ENCODE results near the gene TMBIM1.
"Not testable (repeated sequence)": the region's sequence is repeated elsewhere in the genome, so short reads cannot be mapped to it uniquely, and the experiment has no call there.

Gene TMBIM1

DNA sequence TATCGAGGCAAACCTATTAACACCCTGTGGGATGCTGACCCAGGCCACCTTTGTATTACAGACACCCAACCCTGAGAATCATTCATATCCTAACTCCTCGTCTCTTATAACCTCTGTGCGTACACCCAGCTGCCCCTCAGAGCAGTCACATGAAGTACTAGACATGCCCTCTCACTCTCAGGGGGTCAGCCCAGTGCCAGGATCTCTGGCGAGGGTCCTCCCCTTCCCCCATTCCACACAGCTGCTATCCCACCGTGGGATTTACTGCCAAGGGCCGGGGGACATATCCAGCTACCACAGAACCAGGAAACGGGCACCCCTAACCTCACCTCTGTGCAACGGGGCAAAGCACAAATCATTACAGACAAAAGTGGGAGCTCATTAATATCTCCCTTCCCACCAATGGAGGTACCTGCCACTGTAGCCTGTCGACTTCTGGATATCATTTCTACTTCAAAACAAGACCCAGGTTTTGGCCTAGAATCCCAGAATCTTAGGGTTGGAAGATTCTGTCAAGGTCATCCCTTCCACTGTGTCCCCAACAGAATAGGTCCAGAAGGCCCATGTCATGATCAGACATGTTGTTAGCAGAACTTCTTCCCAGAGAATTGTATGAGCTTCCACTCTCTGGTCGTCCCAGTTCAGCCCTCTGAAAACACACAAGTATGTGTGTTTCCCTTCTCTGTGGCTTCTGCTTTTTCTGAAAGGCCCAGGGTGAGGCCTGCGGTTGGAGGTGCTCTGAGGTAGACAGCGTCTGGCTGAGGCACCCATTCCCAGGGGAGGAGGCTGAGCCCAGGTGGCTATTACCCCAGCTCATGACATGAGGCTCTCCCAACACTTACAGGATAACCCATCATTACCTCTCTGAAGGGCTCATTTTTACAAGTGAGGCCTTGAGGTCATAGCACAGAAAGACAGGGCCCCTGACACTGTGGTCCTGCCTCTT is 1.7 kb downstream of the TMBIM1 start:
- no peak for DNase-seq

DNA sequence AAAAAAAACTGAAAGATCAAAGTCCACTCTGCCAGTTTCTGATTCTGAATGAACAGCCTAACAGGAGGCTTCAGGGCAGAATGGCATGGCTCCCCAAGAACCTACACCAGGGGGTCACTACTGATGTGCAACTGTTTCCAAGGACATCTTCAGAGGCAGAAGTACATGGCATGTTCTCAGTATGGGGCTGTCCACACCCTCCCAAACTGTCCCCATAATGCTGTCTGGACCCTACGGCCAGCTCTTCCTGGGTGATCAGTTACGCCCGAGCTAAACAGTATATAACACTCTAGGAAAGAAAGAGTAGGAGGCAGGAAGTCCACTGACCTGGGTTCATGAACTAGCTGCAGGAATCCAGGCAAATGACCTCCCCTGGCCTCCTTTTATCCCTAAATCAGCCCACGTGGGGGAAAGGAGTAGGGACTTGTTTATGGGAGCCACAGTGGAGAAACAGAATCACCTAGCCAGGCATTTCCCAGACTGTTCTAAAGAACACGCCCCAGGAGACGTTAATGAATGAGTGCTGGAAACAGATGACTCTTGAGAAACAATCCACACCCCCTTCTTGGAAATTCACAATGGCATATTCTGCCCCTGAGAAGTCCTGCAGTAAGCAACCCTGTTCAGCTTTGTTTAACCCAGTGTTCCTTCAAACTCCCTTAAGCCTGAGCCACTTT is 2.5 kb downstream of the TMBIM1 start:
- no peak for DNase-seq

DNA sequence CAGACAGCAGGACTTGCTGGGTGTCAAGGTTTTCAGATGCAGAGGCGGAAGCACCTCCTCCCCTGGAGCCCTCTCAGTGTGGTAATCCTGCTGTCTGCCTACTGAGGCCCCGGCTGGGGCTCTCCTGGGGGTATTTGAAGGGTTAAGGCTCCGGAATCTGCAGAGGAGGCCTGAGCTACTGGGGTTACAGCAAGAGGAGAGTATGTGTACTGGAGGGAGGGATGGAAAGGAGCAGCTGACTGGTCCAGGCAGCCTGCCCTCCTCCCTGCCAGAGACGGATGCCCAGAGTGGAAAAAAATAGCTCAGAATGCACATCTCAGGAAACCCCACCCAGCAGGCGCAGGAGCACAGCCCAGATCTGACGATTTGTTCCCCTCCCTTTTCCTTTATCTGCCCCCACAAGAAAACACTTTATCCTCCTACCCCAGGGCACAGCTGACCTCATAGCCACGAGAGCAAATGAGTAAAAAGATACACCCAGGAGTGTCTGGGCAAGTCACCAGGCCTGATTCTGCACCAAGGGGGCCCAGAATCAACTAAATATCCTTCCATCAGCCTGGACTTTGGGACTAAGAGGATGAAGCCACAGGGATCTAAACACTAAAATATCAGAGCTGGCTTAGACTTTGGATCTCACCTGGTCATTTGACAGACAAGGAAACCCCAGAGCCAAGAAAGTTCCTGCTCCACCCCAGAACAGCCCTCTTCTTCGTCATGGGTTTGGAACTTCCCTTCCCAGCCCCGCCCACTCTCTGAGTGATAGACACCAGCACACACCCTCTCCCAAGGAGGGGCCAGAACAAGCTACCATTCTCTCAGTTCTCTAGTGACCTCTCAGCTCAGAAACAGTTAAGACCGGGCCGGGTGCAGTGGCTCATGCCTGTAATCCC is 5.5 kb downstream of the TMBIM1 start:
- no peak for DNase-seq

DNA sequence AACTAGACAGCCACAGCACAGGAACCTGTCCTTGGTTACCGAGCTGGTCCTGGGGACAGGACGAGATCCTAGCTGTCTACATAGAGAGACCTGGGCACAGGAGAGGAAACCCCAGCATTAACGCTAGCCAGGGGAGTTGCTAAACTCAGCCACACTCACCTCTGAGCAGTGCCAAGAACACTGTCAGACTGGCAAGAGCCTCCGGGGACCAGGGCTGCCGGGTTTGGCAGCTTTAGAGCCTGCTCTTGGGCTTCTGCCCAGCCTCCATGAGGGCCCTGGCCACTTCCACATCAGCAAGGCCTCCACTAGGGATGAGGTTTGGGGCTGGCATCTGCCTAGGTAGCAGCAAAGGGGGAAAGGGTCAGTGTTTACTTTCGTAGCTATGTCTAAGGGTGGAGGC is 6.7 kb downstream of the TMBIM1 start:
- peak; percentile 26 for DNase-seq

DNA sequence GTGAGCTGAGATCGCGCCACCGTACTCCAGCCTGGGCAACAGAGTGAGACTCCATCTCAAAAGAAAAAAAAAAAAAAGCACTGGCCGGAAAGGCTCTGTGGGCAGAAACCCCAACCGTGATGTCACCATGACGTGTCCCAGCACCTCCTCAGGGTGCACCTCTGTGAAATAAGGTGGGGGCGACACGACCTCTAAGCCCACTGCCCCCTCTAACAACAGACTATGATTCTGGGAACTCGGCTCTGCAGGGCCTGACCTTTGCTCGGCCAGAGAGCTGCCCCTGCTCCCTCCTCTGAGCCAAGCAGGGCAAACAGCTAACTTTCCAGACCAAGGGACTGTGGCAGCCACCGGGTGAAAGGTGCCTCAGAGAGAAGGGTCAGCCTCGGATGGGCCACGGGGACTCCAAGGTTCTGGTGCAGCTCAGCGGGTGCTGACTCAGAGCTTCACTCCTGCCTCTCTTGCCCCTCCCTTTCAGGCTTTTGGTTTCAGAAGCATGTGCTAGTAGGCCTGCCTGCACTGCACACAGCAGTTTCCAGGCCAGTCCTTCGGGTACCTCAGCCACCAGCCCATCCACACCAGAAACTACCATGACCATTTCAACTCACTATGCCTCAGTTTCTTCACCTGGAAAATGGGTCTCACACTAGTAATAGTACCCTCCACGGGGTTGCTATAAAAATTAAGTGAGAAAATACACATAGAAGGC is 8.0 kb downstream of the TMBIM1 start:
- DNase-seq, result no peak

DNA sequence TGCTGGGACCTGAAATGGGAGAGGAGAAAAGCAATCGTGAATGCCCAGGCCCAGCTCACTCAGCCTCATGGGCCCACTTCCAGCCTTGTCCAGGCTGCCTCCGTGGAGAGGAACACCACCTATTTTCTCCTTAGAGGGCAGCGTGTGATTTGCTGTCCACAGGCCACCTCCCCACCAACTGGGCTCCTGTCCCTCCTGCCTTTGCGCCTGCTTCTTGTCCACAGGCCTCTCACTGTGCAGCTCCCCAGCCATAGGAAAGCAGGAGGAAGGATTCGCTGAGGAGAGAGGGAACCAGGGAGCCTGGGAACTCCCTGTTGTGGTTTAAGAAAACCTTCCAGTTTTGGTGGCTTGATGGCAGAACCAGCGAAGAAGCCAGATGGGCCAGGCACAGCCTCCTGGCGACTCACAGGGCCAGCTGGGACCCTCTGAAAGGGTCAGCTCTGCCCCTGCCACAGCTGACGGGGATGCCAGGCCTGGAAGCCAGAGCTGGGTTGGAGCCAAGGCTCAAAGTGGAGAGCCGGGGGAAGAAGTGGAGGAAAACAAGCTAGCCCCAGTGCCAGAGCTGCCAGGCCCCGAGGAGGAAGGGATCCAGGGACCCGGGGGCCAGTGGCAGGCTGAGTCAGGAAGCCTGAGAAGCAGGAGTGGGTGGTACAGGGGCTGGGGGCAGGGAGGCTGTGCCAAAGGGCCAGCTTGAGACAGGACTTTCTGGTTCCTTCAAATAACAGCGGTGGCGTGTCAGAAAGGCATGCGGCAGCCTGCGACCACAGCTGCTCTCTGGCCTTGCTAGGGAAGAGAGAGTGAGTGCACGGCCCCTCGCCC is 9.9 kb downstream of the TMBIM1 start:
- no peak for DNase-seq

DNA sequence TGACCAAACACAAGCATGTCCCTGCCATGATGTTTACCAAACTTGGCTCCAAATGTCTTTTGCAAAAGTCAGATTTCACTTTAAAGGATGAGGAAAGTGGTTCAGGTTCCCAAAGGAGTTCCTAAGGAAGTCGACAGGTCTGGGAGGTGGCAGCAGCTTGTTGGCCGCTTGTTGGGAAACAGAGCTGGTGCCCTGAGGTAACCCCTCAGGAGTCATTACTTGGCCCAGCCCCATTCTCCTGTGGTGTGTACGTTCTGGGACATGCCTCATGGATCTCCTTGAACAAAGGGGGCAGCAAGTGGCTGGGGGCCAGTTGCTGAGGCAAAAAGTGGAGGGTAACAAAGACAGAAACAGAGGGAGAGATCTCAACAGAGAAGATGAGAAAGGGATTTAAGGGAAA is 10.9 kb downstream of the TMBIM1 start:
- no peak for DNase-seq

DNA sequence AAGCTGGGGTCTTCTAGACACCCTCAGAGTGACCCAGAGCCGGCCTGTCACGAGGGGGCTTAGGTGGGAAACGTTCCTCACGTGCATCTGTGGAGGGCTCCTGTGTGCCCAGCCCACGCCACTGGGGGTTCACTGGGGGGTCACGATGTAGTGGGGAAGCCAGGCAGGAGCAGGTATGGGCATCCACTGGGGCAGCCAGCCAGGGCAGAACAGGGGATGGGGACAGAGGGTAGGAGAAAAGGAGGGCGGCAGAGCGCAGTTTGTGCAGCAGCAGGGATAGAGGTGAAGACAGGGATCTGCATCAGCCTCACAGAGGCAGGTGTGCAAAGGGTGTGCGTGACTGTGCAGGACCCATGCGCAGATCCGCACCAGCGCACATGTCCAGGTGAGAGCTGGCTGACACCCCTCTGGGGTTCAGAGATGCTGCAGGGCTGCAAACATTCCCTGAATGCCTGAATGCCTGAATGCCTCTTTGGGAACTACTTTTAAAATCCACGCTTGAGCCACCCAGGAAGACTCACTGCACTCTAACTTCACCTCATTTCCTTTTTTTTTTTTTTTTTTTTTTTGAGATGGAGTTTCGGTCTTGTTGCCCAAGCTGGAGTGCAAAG is 11.9 kb downstream of the TMBIM1 start:
- no peak for DNase-seq

DNA sequence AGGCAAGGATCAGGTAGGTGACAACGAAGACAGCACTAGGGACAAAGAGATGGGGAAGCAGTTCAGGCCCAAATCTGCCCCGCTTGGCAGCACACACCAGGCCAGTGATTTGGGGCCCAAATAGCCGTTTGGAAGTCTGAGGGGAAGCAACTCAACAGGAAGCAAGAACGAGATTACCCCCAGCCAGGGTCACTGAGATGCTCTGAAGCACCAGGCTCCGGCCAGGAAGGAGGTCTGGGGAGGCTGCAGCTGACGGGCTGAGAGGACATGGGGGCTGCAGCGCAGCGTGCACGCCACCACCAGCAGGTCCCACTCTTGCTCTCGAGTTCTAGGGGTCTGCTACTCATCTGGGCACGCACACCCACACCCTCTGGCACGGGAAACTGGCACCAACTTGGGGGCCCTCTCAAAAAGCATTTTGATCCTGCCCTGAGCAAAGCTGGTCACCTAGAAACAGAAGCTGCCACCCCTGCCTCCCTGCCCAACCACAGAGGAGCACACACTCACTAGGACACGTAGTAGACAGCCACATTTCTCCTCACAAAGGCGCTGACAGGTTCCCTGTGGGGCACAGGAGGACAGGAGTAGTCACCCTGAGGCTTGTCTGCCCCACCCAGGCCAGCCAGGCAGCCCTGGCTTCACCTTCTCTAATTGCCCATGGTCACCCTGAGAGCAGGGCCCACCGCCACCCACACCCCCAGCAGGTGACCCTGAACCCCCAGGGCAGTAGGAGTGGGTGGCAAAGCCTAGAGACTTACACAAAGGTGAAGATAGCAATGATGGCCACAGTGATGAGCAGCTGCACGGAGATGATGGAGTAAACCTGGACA is 13.6 kb downstream of the TMBIM1 start:
- no peak for DNase-seq

DNA sequence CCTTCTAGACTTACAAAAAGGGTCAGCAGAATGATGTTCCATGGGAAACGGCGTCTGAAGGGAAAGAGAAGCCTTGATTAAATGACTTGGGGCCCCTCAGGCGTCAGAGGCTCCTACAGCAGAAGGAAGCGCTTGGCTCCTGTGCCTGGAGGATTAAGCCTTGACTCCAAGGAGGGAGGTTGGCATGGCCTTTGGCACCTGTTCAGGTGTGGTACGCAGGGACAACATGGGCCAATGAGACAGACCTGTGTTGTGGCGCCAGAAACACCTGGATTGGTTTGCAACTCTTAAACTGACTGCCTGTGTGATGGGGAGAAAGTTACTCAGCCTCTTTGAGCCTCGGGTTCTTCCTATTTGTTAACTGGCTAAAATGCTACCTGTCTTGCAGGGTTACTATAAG is 14.4 kb downstream of the TMBIM1 start:
- no peak for DNase-seq

DNA sequence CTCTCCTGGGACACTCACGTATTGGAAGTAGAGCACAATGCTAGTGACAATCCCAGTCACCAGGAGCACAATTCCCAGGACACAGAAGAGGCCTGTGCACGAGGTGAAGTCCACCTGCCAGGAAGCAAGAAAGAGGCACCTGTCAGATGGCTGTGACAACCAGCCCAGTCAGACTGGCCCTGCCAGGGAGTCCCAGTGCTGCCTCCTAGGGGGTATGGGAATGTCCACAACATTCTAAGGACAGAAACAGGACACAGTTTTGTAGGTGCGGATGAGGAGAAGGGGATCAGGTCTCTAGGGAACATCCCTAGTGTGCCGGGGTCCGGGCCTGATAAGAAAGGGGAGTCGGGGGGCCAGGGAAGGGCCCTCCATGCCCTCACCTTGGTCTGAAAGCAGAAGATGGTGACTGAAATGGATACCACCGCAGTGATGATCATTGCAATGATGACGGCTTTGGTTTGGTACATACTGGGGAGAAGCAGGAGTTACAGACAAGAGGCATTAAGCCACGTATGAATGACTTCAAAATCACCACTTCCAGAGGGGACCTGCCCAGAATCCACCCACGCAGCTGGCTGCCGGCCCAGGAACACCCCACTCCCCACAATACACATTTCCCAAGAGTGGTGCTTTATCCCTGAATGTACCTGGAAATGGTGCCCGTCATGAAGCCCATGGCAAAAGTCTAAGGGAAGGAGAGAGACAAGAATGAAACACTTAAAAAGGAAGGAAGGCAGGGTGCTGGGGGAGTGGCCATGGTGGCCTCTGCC is 15.1 kb downstream of the TMBIM1 start:
- no peak for DNase-seq

DNA sequence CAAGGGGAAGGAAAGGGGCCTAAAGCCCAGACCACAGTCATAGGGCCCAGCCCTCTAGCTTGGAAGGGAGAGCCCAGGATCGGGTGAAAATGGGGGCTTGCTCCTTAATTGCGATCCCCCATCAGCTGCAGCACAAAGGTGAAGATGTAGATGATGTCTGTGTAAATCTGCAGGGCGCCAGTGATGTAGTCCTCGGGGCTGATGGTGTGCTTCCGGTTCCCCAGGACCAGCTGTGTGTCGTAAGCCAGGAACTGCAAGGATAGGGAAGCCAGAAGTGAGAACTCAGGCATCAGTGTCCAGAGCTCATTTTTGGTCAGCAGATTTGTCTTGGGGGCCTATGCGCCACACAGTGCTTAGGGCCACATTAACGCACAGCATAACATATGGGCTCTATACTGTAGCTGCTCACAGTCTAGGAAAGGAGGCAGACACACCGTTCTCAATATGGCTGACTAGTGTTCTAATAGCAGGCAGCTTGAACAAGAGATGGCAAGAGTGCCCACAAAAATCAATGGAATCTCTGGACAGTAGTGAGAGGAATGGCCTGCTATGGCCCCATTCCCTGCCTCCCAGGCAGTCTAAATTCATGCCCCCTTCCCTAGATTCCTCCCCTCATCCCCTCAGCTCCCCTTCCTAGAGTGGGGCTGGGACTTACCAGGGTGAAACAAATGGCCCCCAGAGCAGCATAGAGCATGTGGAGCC is 16.8 kb downstream of the TMBIM1 start:
- no peak for DNase-seq

DNA sequence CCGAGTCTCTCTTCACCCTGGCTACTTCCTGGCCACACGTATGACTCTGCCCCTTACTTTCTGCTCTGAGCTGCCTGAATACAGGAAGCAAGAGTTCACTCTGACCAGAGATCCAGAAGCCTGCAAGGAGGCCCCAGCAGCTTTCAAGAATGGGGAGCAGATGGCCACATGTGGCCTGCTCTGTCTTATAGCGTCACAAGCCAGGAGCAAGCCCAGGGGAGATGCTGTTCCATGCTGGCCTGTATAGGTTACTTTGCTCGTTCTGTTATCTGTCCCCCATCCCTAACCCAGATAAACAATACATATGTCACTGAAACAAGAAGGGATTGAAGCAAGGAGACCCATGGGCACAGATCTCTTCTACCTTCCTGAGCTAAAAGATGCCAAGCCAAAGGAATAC is 17.7 kb downstream of the TMBIM1 start:
- DNase-seq, result no peak

DNA sequence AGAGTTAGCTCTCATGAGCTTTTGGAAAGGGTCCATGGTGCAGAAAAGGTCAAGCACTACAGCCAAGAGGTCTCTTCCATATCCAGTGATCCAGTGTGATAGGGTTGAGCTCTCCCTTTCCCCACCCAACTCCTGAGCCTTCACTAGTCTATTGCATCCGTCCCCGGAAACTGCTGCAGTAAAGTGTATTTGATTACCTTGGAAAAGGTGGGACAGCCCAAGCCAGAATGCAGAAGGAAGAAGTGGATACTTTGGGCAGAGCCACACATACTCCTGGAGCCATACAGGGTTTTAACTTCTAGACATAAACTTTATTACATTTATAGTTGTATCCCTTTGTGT is 18.4 kb downstream of the TMBIM1 start:
- no peak for DNase-seq

DNA sequence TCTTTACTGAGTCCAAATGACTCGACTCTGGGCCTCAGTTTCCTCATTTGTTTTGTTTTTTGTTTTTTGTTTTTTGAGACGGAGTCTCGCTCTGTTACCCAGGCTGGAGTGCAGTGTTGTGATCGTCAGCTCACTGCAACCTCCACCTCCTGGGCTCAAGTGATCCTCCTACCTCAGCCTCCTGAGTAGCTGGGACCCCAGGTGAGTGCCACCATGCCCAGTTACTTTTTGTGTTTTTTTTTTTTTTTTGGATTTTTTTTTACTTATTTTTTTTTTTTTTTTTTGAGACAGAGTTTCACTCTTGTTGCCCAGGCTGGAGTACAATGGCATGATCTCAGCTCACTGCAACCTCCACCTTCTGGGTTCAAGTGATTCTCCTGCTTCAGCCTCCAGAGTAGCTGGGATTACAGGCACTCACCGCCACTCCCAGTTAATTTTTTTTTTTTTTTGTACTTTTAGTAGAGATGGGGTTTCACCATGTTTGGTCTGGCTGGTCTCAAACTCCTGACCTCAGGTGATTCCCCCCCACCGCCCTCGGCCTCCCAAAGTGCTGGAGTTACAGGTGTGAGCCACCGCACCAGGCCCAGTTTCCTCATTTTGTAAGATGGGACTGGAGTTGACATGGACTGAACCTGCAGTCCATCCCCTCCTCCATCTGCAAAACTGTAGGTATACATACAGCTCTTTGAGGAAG is 18.9 kb downstream of the TMBIM1 start:
- not testable (repeated sequence) for DNase-seq

DNA sequence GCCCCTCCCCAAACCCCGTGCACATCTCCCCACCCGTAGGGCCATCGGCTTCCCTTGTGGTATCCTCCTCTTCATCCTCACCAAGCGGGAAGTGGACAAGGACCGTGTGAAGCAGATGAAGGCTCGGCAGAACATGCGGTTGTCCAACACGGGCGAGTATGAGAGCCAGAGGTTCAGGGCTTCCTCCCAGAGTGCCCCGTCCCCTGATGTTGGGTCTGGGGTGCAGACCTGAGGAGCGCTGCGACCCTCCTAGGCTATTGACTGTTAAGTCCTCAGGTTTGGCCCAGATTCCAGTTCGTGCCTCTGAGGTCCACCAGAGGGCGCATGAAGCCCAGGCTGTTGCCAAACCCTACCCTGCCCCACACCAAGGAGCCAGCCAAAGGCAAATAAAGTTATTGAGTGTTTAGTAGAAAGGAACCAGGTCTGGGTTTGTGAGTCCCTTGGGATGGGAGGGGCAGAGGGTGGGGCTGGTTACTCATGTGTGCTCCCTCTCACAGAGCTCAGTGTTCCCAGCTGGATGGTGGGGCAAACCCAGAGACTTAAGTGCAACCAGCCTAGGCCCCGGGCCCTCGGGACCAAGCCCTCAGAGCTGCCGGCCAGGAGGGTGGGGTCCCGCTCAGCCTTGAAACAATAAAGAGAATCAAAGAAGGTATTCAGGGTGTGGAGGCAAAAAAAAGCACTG is 19.6 kb downstream of the TMBIM1 start:
- peak; percentile 53 for DNase-seq

DNA sequence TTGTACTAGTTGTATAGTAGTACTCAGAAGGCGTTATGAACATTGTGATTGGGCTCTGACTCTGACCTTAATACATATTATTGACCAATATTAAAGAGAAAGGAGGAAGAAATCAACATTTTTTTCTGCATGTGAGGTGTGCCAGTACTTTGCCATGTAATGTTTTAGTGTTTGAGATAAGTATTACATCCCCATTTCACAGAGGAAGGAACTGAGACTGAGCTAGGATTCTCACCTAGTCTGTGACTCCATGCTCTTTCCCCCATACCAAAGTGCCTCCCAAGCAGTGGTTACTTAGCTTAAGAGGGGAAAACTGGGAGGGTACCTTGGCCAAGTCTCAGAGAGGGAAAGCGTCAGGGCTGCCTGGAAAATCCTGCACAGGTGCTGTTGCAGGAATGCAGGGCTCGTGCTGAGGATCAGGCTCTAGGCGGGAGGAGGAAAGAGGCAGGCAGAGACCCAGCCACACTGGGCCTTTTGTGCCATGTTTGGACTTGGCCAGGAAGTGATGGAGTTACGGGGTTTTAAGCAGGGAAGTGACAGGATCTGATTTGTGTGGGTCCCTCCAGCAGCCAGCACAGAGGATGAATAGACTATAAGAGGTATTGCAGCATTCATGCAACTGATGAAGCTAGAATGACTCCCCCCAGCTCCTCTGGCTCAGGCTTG is 20.3 kb downstream of the TMBIM1 start:
- DNase-seq, result no peak
